Endothelial cell of umbilical vein (primary cell): Measurements from ENCODE around the gene GC. TPM values are rescaled to one million over a fixed set of nuclear protein-coding genes. Genes with fewer than 3 reads are reported as not detected.

ENCODE experiments used
- BruUV-seq: library from RNA; stranded (reverse); fragments of 400-500 nt; replicated peaks from 2 replicates; lab custom pipeline; 2021; lab: Mats Ljungman, UMichigan
- CTCF ChIA-PET: fragments of 300-600, 350-600 bp; sonication (Branson Sonifier 250); formaldehyde crosslinking; loops from one replicate; lab custom pipeline; 2021; ENCODE audit warnings: antibody characterized with exemption, inconsistent platforms; lab: Charles Lee
- POLR2A ChIA-PET: fragments of 300-600, 350-600 bp; sonication (Branson Sonifier 250); formaldehyde crosslinking; loops from one replicate; lab custom pipeline; 2021; ENCODE audit warnings: antibody characterized with exemption, inconsistent platforms; lab: Charles Lee
- DNase-seq: peaks from one replicate; pipeline ENCODE4 v3.0.0-alpha.2; 2011; ENCODE audit warnings: low read depth, low spot score
- FAIRE-seq: peaks from 2 replicates; lab custom pipeline; 2011; peaks lifted over from hg19 to GRCh38; lab: Jason Lieb, UNC
- H2AFZ ChIP-seq: 2 replicates; pipeline ENCODE4 v1.6.0; 2012; ENCODE audit warnings: low read depth, low read length, control low read depth, inconsistent platforms
- H3K27ac ChIP-seq: 2 replicates; pipeline ENCODE4 v1.5.1; 2011; ENCODE audit warnings: low read depth, mild to moderate bottlenecking, control low read depth, low read length, moderate library complexity; ENCODE audit not compliant: insufficient read depth
- H3K27me3 ChIP-seq, 2 experiments: 2 replicates each; pipeline versions ENCODE4 v1.6.0 to v1.6.1; 2011; ENCODE audit warnings: low read length in 2 of 2, mixed read lengths in 1 of 2; ENCODE audit not compliant: control insufficient read depth in 2 of 2, insufficient read depth in 2 of 2
- H3K36me3 ChIP-seq, 2 experiments: 2 replicates in 1 of 2; 3 replicates in 1 of 2; pipeline ENCODE4 v1.5.1; 2011; ENCODE audit warnings: low read length in 2 of 2, mild to moderate bottlenecking in 1 of 2, moderate library complexity in 1 of 2; ENCODE audit not compliant: control insufficient read depth in 2 of 2, insufficient read depth in 2 of 2; ENCODE audit errors: extremely low read depth in 1 of 2
- H3K4me1 ChIP-seq: 3 replicates; pipeline ENCODE4 v1.5.1; 2011; ENCODE audit warnings: mild to moderate bottlenecking, low read length; ENCODE audit not compliant: control insufficient read depth, insufficient read depth; ENCODE audit errors: extremely low read depth
- H3K4me2 ChIP-seq: 2 replicates; pipeline ENCODE4 v1.6.1; 2011; ENCODE audit warnings: low read length, control low read depth, mixed read lengths; ENCODE audit not compliant: insufficient read depth
- H3K4me3 ChIP-seq, 3 experiments: fragments of 200-600 bp in 1 of 3; sonication (generic), shearing (Covaris generic) in 1 of 3; replicated peaks in 1 of 3; 2 replicates each; pipeline ENCODE4 v1.5.1; 2011 to 2016; ENCODE audit warnings: control low read depth in 3 of 3, low read length in 3 of 3, mild to moderate bottlenecking in 2 of 3, inconsistent platforms in 1 of 3, low read depth in 1 of 3, moderate library complexity in 1 of 3; ENCODE audit not compliant: insufficient read depth in 1 of 3
- H3K79me2 ChIP-seq: 2 replicates; pipeline ENCODE4 v1.6.0; 2012; ENCODE audit warnings: low read length, inconsistent platforms; ENCODE audit not compliant: control insufficient read depth, insufficient read depth
- H3K9ac ChIP-seq: replicated peaks from 2 replicates; pipeline ENCODE3; 2011; ENCODE audit warnings: low read length, control low read depth; ENCODE audit not compliant: insufficient read depth; ENCODE audit errors: extremely low read depth
- H3K9me1 ChIP-seq: replicated peaks from 3 replicates; pipeline ENCODE4 v1.6.0; 2011; ENCODE audit warnings: mild to moderate bottlenecking, low read length; ENCODE audit not compliant: control insufficient read depth, insufficient read depth; ENCODE audit errors: extremely low read depth
- H3K9me3 ChIP-seq: replicated peaks from 2 replicates; pipeline ENCODE4 v1.5.1; 2012; ENCODE audit warnings: low read length, inconsistent platforms; ENCODE audit not compliant: control insufficient read depth, insufficient read depth
- H4K20me1 ChIP-seq: replicated peaks from 2 replicates; pipeline ENCODE3; 2011; ENCODE audit warnings: mild to moderate bottlenecking, low read length; ENCODE audit not compliant: control insufficient read depth, insufficient read depth; ENCODE audit errors: extremely low read depth
- CTCF ChIP-seq, 2 donors: IDR thresholded peaks; 1 replicate in 1 of 2; 2 replicates in 1 of 2; pipeline ENCODE4 v1.5.1; 2011; ENCODE audit warnings: low read length in 2 of 2, mild to moderate bottlenecking in 2 of 2, moderate library complexity in 2 of 2, control low read depth in 1 of 2, inconsistent platforms in 1 of 2, low read depth in 1 of 2; ENCODE audit not compliant: insufficient read depth in 1 of 2; ENCODE audit errors: extremely low read depth in 1 of 2
- EZH2 ChIP-seq: IDR thresholded peaks from 2 replicates; pipeline ENCODE4 v1.6.1; 2012; ENCODE audit warnings: borderline replicate concordance, low read depth, mild to moderate bottlenecking, moderate library complexity, low read length, inconsistent platforms; ENCODE audit not compliant: severe bottlenecking
- FOS ChIP-seq: IDR thresholded peaks from 2 replicates; pipeline ENCODE4 v1.6.1; 2011; ENCODE audit warnings: mild to moderate bottlenecking, low read length, moderate library complexity, borderline replicate concordance; ENCODE audit not compliant: insufficient read depth
- GATA2 ChIP-seq: IDR thresholded peaks from 2 replicates; pipeline ENCODE4 v1.7.0; 2011; ENCODE audit warnings: low read depth, mild to moderate bottlenecking, moderate library complexity, mixed read lengths, low read length; ENCODE audit not compliant: insufficient read length, insufficient read depth
- MYC ChIP-seq: IDR thresholded peaks from one replicate; pipeline ENCODE4 v1.6.1; 2011; ENCODE audit warnings: mild to moderate bottlenecking, low read depth, low read length
- POLR2A ChIP-seq: IDR thresholded peaks from 2 replicates; pipeline ENCODE4 v1.6.1; 2012; ENCODE audit warnings: low read depth, mild to moderate bottlenecking, control low read depth, low read length
- dilution Hi-C: fragments of 300-500 bp; cut with MboI; formaldehyde crosslinking; loops from one replicate; pipeline ENCODE4 v1.15.0; 2019; ENCODE audit warnings: low sequenced_read_pairs; ENCODE audit not compliant: extremely low pct_ligation_motif_present
- intact Hi-C: fragments of 100-400 bp; cut with micrococcal nuclease; formaldehyde crosslinking; loops from one replicate; pipeline ENCODE4 v1.10.0; 2022
- polyA plus RNA-seq, 4 experiments: library from polyadenylated mRNA; depleted of rRNA in 3 of 4; stranded (reverse) in 3 of 4; unstranded in 1 of 4; fragments of >200 nt; gene quantifications; 2 replicates each; pipeline versions ENCODE4 v1.2.1 to v1.2.3, GENCODE V29; 2011 to 2012; ENCODE audit warnings: missing spikeins in 1 of 4
- total RNA-seq: library from RNA; stranded (reverse); gene quantifications from 2 replicates; pipeline ENCODE4 v1.2.3, GENCODE V29; 2021
- TF ChIP-seq, protein P1 (sequence below): IDR thresholded peaks from 2 replicates; pipeline ENCODE4 v1.6.1; 2011; ENCODE audit not compliant: insufficient read depth, insufficient read length

GC gene
- total and polyA plus RNA-seq, 2 donors (not counting 3 experiments of a cell fraction or from before 2014, with no cell fraction given): not detected

DNA sequence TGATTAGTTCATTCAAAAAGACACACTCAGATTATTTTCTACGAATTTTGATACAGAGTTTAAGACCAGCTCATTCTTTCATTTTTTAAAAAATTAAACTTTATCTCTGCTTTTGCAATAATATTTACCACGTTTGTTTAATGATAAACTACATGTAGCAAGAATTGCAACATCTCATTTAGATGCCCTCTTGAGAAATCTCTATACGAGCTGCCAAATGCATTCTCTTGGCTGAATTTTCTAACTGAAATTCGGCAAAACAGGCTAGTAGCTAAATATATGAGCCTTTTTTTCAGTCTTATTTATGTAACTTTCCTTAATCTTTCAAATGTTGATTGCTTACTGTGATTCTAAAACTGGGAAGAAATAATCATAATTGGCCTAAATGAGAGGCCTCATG lies 2.1 kb upstream of the GC start:
- ChIA-PET POLR2A (no interaction called here), CTCF (no interaction called here)
- DNase-seq (no peak), FAIRE-seq (no peak)
- dilution Hi-C loops: no loop called here
- H4K20me1 ChIP-seq: no peaks in the 10 kb centered on the region
- H2AFZ ChIP-seq: no peak overlapping the region
- no peaks in the 10 kb centered on the region for H3K27me3 ChIP-seq
- no peak for TF ChIP-seq EZH2
- no peak for TF ChIP-seq POLR2A
- no peak for TF ChIP-seq FOS
- TF ChIP-seq GATA2: no peak
- TF ChIP-seq CTCF (IDR thresholded peaks at IDR 0.05; ENCODE audit: extremely low read depth in 1 of 2, insufficient read depth in 1 of 2, low read depth in 1 of 2, low read length in 2 of 2): no peak
- TF ChIP-seq MYC: no peak
- TF ChIP-seq, protein P1, sequence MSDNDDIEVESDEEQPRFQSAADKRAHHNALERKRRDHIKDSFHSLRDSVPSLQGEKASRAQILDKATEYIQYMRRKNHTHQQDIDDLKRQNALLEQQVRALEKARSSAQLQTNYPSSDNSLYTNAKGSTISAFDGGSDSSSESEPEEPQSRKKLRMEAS: no peak
- no peaks in the 10 kb centered on the region for H3K9me3 ChIP-seq
- H3K27ac ChIP-seq: no peak overlapping the region
- intact Hi-C loops: no loop called here
- H3K4me1 ChIP-seq: no peaks in the 10 kb centered on the region
- H3K36me3 ChIP-seq: no peaks in the 10 kb centered on the region
- no TSS peak for BruUV-seq
- H3K79me2 ChIP-seq: no peaks in the 10 kb centered on the region
- no peak overlapping the region for H3K4me2 ChIP-seq
- no peak overlapping the region for H3K4me3 ChIP-seq
- no peak overlapping the region for H3K9ac ChIP-seq
- no peaks in the 10 kb centered on the region for H3K9me1 ChIP-seq
